Stimulated activated naive CD8-positive, alpha-beta T cell treated with anti-CD3 and anti-CD28 coated beads, Interleukin-15, amount 100 ng/mL, for 72 hours (primary cell): ENCODE measurements around the gene PEX1.
"Not testable (repeated sequence)": the region's sequence is repeated elsewhere in the genome, so short reads cannot be mapped to it uniquely, and the experiment has no call there.

Experiments
- ATAC-seq: fragments of 150-1000 bp; cut with Tn5 transposase; 2 replicates; pipeline ENCODE4 v1.10.0; 2021; ENCODE audit warnings: mild to moderate bottlenecking, moderate library complexity
- DNase-seq, 2 donors: peaks; one replicate each; pipeline ENCODE4 v3.0.0; 2021 to 2022
- H3K27ac Mint-ChIP-seq, 2 donors: one replicate each; pipeline ENCODE4 v1.8.0; 2022; ENCODE audit warnings: mild to moderate bottlenecking in 2 of 2, mixed read lengths in 2 of 2, moderate library complexity in 2 of 2
- H3K27me3 Mint-ChIP-seq: one replicate; pipeline ENCODE4 v1.8.0; 2022; ENCODE audit warnings: mixed read lengths
- H3K4me1 Mint-ChIP-seq: one replicate; pipeline ENCODE4 v1.8.0; 2022; ENCODE audit warnings: mild to moderate bottlenecking, mixed read lengths
- H3K4me3 Mint-ChIP-seq, 2 donors: one replicate each; pipeline ENCODE4 v1.8.0; 2022; ENCODE audit warnings: mild to moderate bottlenecking in 2 of 2, mixed read lengths in 2 of 2, moderate library complexity in 1 of 2
- H3K9me3 Mint-ChIP-seq, 2 donors: one replicate each; pipeline ENCODE4 v1.8.0; 2022; ENCODE audit warnings: mixed read lengths in 2 of 2

PEX1 gene

DNA sequence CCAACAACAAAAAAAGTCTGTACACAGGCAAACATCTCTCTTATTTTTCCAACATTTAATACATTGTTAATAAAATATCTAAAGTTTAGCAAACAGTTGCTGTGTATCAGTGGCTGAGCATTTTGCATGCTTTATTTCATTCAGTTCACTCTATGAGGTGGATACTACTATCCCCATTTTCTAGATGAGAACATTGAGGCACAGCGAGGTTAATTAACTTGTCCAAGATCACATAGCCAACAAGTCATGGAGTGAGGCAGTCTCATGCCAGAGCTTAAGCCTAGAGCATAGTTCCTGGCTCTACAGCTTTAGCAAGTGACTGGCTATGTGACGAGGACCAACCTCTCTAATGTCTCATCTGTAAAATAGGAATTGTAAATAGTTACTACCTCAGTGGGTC lies 76.7 kb downstream of the PEX1 start:
- Mint-ChIP-seq H3K4me1 (peaks cover 3% of the 10 kb centered on the region), H3K4me3 (no peak overlapping the region), H3K27me3 (no peaks in the 10 kb centered on the region), H3K9me3 (no peaks in the 10 kb centered on the region), H3K27ac (no peak overlapping the region)
- ATAC-seq = no peak
- no peak for DNase-seq

- ATAC-seq (peak; percentile 61), DNase-seq (peak in 1 of 2 donors; percentile 54)
- Mint-ChIP-seq H3K4me3 (peak overlapping the region; percentile 87 to 90), H3K4me1 (peaks cover 9% of the 10 kb centered on the region), H3K9me3 (no peaks in the 10 kb centered on the region), H3K27ac (peak overlapping the region; percentile 87 to 97), H3K27me3 (no peaks in the 10 kb centered on the region)
Observed at GRCh38 chr7:92448205-92448747, 80.0 kb downstream of the PEX1 start.

- ATAC-seq (peak; percentile 88), DNase-seq (peak; percentile 83 to 88)
- H3K27ac Mint-ChIP-seq = peak within 1 kb of the TSS; percentile 95 to 97
- H3K9me3 Mint-ChIP-seq = no peaks in the 10 kb centered on the region
- H3K4me1 Mint-ChIP-seq = peaks cover 9% of the 10 kb centered on the region
- H3K27me3 Mint-ChIP-seq = no peaks in the 10 kb centered on the region
- peak within 1 kb of the TSS; percentile 87 to 90 for H3K4me3 Mint-ChIP-seq
Observed at GRCh38 chr7:92447345-92448204, 80.7 kb downstream of the PEX1 start, which contains the start of gene GATAD1. Gene GATAD1, plus strand, starts transcription at chr7:92447482. Its CDS starts 248 bp downstream, at chr7:92447730.

DNA sequence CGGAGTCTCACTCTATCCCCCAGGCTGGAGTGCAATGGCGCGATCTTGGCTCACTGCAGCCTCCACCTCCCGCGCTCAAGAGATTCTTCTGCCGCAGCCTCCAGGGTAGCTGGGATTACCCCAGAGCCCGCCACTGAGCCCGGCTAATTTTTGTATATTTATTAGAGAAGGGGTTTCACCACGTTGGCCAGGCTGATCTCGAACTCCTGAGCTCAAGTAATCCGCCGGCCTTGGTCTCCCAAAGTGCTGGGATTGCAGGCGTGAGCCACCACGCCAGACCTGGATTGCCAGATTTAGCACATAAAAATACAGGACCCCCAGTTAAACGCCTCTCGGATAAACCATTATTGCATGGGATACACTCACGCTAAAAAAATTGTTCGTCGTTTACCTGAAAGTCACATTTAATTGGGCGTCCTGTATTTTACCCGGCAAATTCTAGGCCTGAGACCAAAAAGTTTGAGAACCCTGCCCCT lies 81.4 kb downstream of the PEX1 start:
- no peak for ATAC-seq
- Mint-ChIP-seq H3K27me3 (no peaks in the 10 kb centered on the region), H3K9me3 (no peaks in the 10 kb centered on the region)

GRCh38 chr7:92442720-92443119 lies 85.6 kb downstream of the PEX1 start:
- DNase-seq, ATAC-seq, H3K4me3 Mint-ChIP-seq, H3K27me3 Mint-ChIP-seq, H3K27ac Mint-ChIP-seq, H3K9me3 Mint-ChIP-seq: not testable (repeated sequence)
- H3K4me1 Mint-ChIP-seq = peaks cover 20% of the 10 kb centered on the region

More for the DNA sequence above, 81.4 kb downstream of the PEX1 start:
- H3K4me1 Mint-ChIP-seq = peaks cover 9% of the 10 kb centered on the region
- peak overlapping the region; percentile 95 to 97 for H3K27ac Mint-ChIP-seq
- DNase-seq = no peak
- H3K4me3 Mint-ChIP-seq = peak overlapping the region; percentile 80 to 87

DNA sequence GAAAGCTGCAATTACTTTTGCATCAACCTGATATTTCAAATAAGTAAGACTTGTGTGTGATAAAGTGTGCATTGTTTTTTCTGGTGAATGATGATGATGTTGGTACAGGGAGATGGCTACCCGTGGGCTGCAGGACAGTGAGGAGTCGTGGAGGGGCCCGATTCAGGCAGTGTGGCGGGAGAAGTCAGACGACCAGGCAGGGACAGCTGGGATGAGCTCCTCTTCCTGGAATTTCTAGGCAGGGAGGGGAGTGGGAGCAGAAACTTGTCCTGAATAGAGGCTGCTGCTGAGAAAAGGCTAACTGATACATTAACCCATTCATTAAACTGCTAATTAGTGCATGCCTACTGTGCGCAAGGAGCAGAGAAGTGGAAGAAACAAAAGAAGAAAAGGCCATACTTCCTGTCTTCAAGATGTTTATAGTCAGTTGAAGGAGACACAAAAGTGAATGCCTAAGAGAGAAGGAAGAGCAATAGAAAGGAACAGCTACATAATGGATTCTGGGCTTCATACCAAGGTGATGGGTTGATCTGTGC lies 90.3 kb downstream of the PEX1 start:
- no peak for ATAC-seq
- Mint-ChIP-seq H3K27me3 (no peaks in the 10 kb centered on the region), H3K4me3 (no peak overlapping the region), H3K27ac (no peak overlapping the region), H3K9me3 (no peaks in the 10 kb centered on the region), H3K4me1 (peaks cover 11% of the 10 kb centered on the region)
- no peak for DNase-seq
